Colon (tissue), 2 donors: Measurements from ENCODE around the gene USP3.
"Not testable (repeated sequence)": the region's sequence is repeated elsewhere in the genome, so short reads cannot be mapped to it uniquely, and the experiment has no call there.

Experiments
- FAIRE-seq: peaks from 2 replicates; lab custom pipeline; 2012; peaks lifted over from hg19 to GRCh38; lab: Jason Lieb, UNC
- donor health status: control.
- donor health status: control.

Gene USP3

GRCh38 chr15:63513728-63514127, 9.3 kb downstream of the USP3 start:
- no peak for FAIRE-seq

GRCh38 chr15:63514531-63514943, 10.1 kb downstream of the USP3 start:
- no peak for FAIRE-seq

GRCh38 chr15:63517202-63517601, 12.8 kb downstream of the USP3 start:
- FAIRE-seq = no peak

- no peak for FAIRE-seq
These were observed 13.2 kb downstream of the USP3 start for GRCh38 chr15:63517628-63518027.

- no peak for FAIRE-seq
These were observed 14.6 kb downstream of the USP3 start for GRCh38 chr15:63519041-63519440.

GRCh38 chr15:63519548-63520178, 15.3 kb downstream of the USP3 start:
- FAIRE-seq = no peak

GRCh38 chr15:63520462-63520861, 16.1 kb downstream of the USP3 start:
- not testable (repeated sequence) for FAIRE-seq

GRCh38 chr15:63522225-63522578, 17.8 kb downstream of the USP3 start:
- no peak for FAIRE-seq

- FAIRE-seq = no peak
These were observed 19.1 kb downstream of the USP3 start for GRCh38 chr15:63523306-63523990.

- no peak for FAIRE-seq
These were observed 20.1 kb downstream of the USP3 start for GRCh38 chr15:63524316-63525015.

GRCh38 chr15:63526401-63526800, 22.0 kb downstream of the USP3 start:
- FAIRE-seq = no peak

GRCh38 chr15:63528138-63528659, 23.8 kb downstream of the USP3 start:
- no peak for FAIRE-seq

- no peak for FAIRE-seq
These were observed 25.8 kb downstream of the USP3 start for GRCh38 chr15:63530235-63530634.

GRCh38 chr15:63530752-63531299, 26.4 kb downstream of the USP3 start:
- FAIRE-seq = no peak

GRCh38 chr15:63531586-63531985, 27.2 kb downstream of the USP3 start:
- no peak for FAIRE-seq

- no peak for FAIRE-seq
These were observed 27.9 kb downstream of the USP3 start for GRCh38 chr15:63532307-63532744.

- not testable (repeated sequence) for FAIRE-seq
These were observed 30.5 kb downstream of the USP3 start for GRCh38 chr15:63534888-63535287.

- FAIRE-seq = no peak
These were observed 31.3 kb downstream of the USP3 start for GRCh38 chr15:63535689-63536088.

GRCh38 chr15:63538876-63539275, 34.5 kb downstream of the USP3 start:
- FAIRE-seq = no peak

GRCh38 chr15:63539521-63539920, 35.1 kb downstream of the USP3 start:
- FAIRE-seq = no peak

- FAIRE-seq = no peak
These were observed 35.6 kb downstream of the USP3 start for GRCh38 chr15:63539998-63540397.

GRCh38 chr15:63540449-63540848, 36.1 kb downstream of the USP3 start:
- no peak for FAIRE-seq
